Measurements from ENCODE around the gene ATG9B. TPM values are rescaled to one million over a fixed set of nuclear protein-coding genes. Genes with fewer than 3 reads are reported as not detected.
A peak's percentile ranks its signal among the peaks of the same experiment; 100 is the strongest.

ATG9B gene
- total and polyA plus RNA-seq, 2 of the 13 experiments (the other 11 are each of a cell fraction or from before 2014, with no cell fraction given): 0.24 TPM; not detected in 1

DNA sequence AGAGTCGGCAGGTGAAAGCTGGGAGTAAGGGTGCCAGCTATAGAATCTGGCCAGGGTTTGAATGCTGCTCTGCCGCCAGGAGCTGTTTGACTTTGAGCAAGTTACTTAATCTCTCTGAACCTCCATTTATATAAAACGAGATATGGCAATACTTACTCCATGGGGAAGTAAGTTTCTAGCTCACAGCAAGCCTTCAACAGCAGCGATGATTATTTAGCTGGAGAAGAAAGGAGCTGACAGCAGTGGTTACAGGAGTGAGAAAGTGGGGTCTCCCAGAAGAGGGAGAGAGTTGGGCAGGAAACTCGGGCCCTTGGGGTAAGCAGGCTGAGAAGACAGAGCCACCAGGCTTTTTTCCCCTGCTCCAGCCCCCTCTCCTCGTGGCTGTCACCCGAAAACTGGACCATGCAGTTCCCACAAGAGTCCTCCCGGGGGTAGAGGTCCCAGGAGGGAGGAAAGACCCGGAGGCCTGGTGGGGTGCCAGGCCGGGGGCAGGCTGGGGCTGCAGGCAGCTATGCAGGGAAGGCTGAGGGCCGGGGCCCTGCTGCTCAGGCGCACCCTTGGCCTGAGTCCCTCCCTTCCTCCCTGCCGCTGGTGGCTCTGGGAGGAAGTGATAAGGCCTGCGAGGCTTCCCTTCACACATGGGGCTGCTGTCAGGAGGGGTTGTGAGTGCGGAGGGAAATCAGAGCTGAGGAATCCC lies 30.0 kb downstream of the ATG9B start:
- in situ Hi-C loops (cut with HindIII; ENCODE audit: extremely low pct_ligation_motif_present, low pct_unique_long_range_greater_than_20kb): no loop called here
- ChIA-PET CTCF (ENCODE audit: low intra/inter-chr PET ratio, low total read pairs) (no interaction called here), POLR2A (interaction anchor here (2.0 kb wide), 1 partner anchor 11 kb away, joined by 4 read pairs; no protein-coding TSS in a partner anchor)
- H3K79me2 ChIP-seq (ENCODE audit: insufficient read depth, low read length): no peaks in the 10 kb centered on the region
- H3K4me1 ChIP-seq (ENCODE audit: insufficient read depth, low read length): peaks cover 11% of the 10 kb centered on the region; the same call in 1 of the 2 replicates
- H3K4me3 ChIP-seq (replicated peaks in 1 of 3; ENCODE audit: insufficient read depth in 1 of 3, low read depth in 2 of 3, low read length in 3 of 3): peak overlapping the region in 1 of 3 experiments; percentile 43; a peak in 1 of 6 replicates
- FAIRE-seq (no peak), DNase-seq (ENCODE audit: low spot score) (no peak), ATAC-seq (peak; percentile 54)
- TF ChIP-seq, protein P1, sequence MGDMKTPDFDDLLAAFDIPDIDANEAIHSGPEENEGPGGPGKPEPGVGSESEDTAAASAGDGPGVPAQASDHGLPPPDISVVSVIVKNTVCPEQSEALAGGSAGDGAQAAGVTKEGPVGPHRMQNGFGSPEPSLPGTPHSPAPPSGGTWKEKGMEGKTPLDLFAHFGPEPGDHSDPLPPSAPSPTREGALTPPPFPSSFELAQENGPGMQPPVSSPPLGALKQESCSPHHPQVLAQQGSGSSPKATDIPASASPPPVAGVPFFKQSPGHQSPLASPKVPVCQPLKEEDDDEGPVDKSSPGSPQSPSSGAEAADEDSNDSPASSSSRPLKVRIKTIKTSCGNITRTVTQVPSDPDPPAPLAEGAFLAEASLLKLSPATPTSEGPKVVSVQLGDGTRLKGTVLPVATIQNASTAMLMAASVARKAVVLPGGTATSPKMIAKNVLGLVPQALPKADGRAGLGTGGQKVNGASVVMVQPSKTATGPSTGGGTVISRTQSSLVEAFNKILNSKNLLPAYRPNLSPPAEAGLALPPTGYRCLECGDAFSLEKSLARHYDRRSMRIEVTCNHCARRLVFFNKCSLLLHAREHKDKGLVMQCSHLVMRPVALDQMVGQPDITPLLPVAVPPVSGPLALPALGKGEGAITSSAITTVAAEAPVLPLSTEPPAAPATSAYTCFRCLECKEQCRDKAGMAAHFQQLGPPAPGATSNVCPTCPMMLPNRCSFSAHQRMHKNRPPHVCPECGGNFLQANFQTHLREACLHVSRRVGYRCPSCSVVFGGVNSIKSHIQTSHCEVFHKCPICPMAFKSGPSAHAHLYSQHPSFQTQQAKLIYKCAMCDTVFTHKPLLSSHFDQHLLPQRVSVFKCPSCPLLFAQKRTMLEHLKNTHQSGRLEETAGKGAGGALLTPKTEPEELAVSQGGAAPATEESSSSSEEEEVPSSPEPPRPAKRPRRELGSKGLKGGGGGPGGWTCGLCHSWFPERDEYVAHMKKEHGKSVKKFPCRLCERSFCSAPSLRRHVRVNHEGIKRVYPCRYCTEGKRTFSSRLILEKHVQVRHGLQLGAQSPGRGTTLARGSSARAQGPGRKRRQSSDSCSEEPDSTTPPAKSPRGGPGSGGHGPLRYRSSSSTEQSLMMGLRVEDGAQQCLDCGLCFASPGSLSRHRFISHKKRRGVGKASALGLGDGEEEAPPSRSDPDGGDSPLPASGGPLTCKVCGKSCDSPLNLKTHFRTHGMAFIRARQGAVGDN (CRISPR knock-in tag; IDR thresholded peaks at IDR 0.05): peak; percentile 65
- TF ChIP-seq ZNF432 (CRISPR knock-in tag; IDR thresholded peaks at IDR 0.05; ENCODE audit: borderline replicate concordance) (no peak), ZNF263 (CRISPR knock-in tag; IDR thresholded peaks at IDR 0.05) (0 out of 2 replicates have a peak, but pooled peaks have one; percentile 25), SAP130 (CRISPR knock-in tag; IDR thresholded peaks at IDR 0.05; ENCODE audit: low read depth) (0 out of 2 replicates have a peak, but pooled peaks have one; percentile 14), ZFX (CRISPR knock-in tag; IDR thresholded peaks at IDR 0.05; ENCODE audit: low read depth) (peak; percentile 47; the same call in 1 of the 2 replicates), GABPA (IDR thresholded peaks at IDR 0.05; ENCODE audit: low read depth, low read length) (no peak; the same call in 1 of the 2 replicates), GABPA (CRISPR knock-in tag; IDR thresholded peaks at IDR 0.05; ENCODE audit: low read depth) (peak; percentile 47; the same call in 1 of the 2 replicates), THAP11 (CRISPR knock-in tag; IDR thresholded peaks at IDR 0.05) (peak; percentile 50), ZFY (CRISPR knock-in tag; IDR thresholded peaks at IDR 0.05) (peak; percentile 30; the same call in 1 of the 2 replicates), GABPB1 (CRISPR knock-in tag; IDR thresholded peaks at IDR 0.05) (peak; percentile 58), KDM2A (CRISPR knock-in tag; IDR thresholded peaks at IDR 0.05; ENCODE audit: borderline replicate concordance, low read depth) (no peak), ZNF143 (CRISPR knock-in tag; IDR thresholded peaks at IDR 0.05) (0 out of 2 replicates have a peak, but pooled peaks have one; percentile 54)
- TF ChIP-seq, protein P2, sequence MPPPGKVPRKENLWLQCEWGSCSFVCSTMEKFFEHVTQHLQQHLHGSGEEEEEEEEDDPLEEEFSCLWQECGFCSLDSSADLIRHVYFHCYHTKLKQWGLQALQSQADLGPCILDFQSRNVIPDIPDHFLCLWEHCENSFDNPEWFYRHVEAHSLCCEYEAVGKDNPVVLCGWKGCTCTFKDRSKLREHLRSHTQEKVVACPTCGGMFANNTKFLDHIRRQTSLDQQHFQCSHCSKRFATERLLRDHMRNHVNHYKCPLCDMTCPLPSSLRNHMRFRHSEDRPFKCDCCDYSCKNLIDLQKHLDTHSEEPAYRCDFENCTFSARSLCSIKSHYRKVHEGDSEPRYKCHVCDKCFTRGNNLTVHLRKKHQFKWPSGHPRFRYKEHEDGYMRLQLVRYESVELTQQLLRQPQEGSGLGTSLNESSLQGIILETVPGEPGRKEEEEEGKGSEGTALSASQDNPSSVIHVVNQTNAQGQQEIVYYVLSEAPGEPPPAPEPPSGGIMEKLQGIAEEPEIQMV (CRISPR knock-in tag; IDR thresholded peaks at IDR 0.05; ENCODE audit: low read depth): no peak
- TF ChIP-seq, protein P3, sequence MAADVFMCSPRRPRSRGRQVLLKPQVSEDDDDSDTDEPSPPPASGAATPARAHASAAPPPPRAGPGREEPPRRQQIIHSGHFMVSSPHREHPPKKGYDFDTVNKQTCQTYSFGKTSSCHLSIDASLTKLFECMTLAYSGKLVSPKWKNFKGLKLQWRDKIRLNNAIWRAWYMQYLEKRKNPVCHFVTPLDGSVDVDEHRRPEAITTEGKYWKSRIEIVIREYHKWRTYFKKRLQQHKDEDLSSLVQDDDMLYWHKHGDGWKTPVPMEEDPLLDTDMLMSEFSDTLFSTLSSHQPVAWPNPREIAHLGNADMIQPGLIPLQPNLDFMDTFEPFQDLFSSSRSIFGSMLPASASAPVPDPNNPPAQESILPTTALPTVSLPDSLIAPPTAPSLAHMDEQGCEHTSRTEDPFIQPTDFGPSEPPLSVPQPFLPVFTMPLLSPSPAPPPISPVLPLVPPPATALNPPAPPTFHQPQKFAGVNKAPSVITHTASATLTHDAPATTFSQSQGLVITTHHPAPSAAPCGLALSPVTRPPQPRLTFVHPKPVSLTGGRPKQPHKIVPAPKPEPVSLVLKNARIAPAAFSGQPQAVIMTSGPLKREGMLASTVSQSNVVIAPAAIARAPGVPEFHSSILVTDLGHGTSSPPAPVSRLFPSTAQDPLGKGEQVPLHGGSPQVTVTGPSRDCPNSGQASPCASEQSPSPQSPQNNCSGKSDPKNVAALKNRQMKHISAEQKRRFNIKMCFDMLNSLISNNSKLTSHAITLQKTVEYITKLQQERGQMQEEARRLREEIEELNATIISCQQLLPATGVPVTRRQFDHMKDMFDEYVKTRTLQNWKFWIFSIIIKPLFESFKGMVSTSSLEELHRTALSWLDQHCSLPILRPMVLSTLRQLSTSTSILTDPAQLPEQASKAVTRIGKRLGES (CRISPR knock-in tag; IDR thresholded peaks at IDR 0.05; ENCODE audit: borderline replicate concordance): no peak
- no peaks in the 10 kb centered on the region for H3K9me3 ChIP-seq (ENCODE audit: low read length)
- no peaks in the 10 kb centered on the region for H4K20me1 ChIP-seq (ENCODE audit: insufficient read depth, low read length)
- H3K9ac ChIP-seq (ENCODE audit: insufficient read depth, low read depth, low read length): no peak overlapping the region
- peaks cover 4 to 34% of the 10 kb centered on the region in 2 experiments; a peak in 4 of 5 replicates for H3K27me3 ChIP-seq (ENCODE audit: control insufficient read depth in 1 of 2, insufficient read depth in 2 of 2, low read length in 2 of 2)
- peak overlapping the region; percentile 39; the same call in 1 of the 2 replicates for H3K4me2 ChIP-seq (ENCODE audit: low read depth, low read length)
- intact Hi-C loops (cut with micrococcal nuclease; ENCODE audit: unreplicated experiment): no loop called here
- H2AFZ ChIP-seq (ENCODE audit: low read length): no peak overlapping the region
- H3K36me3 ChIP-seq (replicated peaks in 1 of 2; ENCODE audit: control insufficient read depth in 1 of 2, insufficient read depth in 2 of 2, low read length in 2 of 2): no peaks in the 10 kb centered on the region
- no TSS peak for BruUV-seq (replicated peaks)
- H3K27ac ChIP-seq (ENCODE audit: extremely low read length, insufficient read depth, low read length): no peak overlapping the region
- WGBS (ENCODE audit: low lambda C conversion rate): 20% methylated on average over 6 of the region's 15 CpGs
